Upper lobe of right lung (tissue), 1 donor: ENCODE data around the gene HIVEP3. TPM values are rescaled to one million over a fixed set of nuclear protein-coding genes. Genes with fewer than 3 reads are reported as not detected.
A peak's percentile ranks its signal among the peaks of the same experiment; 100 is the strongest.

Experiments used
- ATAC-seq: fragments of 200-7000 bp; cut with Tn5 transposase; one replicate; pipeline ENCODE4 v1.9.1; 2020; ENCODE audit warnings: mild to moderate bottlenecking, moderate library complexity
- DNase-seq: peaks from one replicate; pipeline ENCODE4 v3.0.0-alpha.2; 2020
- H3K27ac ChIP-seq: fragments of 200-600 bp; one replicate; pipeline ENCODE4 v1.8.0; 2022
- H3K27me3 ChIP-seq: fragments of 200-600 bp; one replicate; pipeline ENCODE4 v1.8.0; 2022; ENCODE audit warnings: mild to moderate bottlenecking
- H3K36me3 ChIP-seq: fragments of 200-600 bp; one replicate; pipeline ENCODE4 v1.8.0; 2022
- H3K4me1 ChIP-seq: fragments of 200-600 bp; one replicate; pipeline ENCODE4 v1.8.0; 2022
- H3K4me3 ChIP-seq: fragments of 200-600 bp; one replicate; pipeline ENCODE4 v1.8.0; 2022; ENCODE audit warnings: mild to moderate bottlenecking
- H3K9me3 ChIP-seq: fragments of 200-600 bp; one replicate; pipeline ENCODE4 v1.8.0; 2022
- CTCF ChIP-seq: fragments of 200-600 bp; IDR thresholded peaks from one replicate; pipeline ENCODE4 v1.8.0; 2022; ENCODE audit warnings: antibody characterized with exemption
- intact Hi-C: fragments of 100-400 bp; cut with DNase I; formaldehyde crosslinking; loops from one replicate; pipeline ENCODE4 v1.11.0; 2022
- total RNA-seq: library from RNA; stranded (reverse); fragmentation: NEBNext Ultra II Directional; extraction: Animal tissue kit (Norgen Biotek cat#: 25700); gene quantifications from one replicate; pipeline ENCODE4 v1.2.1, GENCODE V29; 2021
- donor health status: DM: no; HTN: yes; CAD: no; lungs with severe emphysema.

The HIVEP3 gene
- total RNA-seq, 1 donor from 2014 or later = 16.6 TPM

DNA sequence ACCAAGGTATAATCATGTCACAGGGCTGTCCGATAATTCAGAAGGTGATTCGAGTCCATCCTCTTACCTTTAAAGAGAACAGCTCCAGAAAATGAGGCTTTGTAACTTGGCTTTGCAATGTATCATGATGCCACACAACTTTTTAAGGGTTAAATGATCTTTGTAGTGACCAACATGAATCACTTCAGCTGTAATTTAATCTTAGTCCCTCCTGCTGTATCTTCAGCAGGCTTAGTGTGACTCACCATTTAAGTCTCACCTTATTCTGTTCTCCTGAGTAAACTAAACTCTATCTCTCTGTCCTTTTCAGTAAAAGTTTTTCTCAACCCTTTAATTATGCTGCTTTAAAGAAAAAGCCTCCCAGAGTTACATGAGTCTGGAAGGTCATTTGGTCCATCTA lies 1.9 kb upstream of the HIVEP3 start:
- no peak overlapping the region for H3K4me3 ChIP-seq
- intact Hi-C loops = no loop called here
- no peak for TF ChIP-seq CTCF
- no peak for ATAC-seq
- no peaks in the 10 kb centered on the region for H3K36me3 ChIP-seq
- DNase-seq = no peak
- H3K27me3 ChIP-seq = no peaks in the 10 kb centered on the region
- no peaks in the 10 kb centered on the region for H3K9me3 ChIP-seq
- H3K27ac ChIP-seq = no peak overlapping the region
- H3K4me1 ChIP-seq = peaks cover 30% of the 10 kb centered on the region

DNA sequence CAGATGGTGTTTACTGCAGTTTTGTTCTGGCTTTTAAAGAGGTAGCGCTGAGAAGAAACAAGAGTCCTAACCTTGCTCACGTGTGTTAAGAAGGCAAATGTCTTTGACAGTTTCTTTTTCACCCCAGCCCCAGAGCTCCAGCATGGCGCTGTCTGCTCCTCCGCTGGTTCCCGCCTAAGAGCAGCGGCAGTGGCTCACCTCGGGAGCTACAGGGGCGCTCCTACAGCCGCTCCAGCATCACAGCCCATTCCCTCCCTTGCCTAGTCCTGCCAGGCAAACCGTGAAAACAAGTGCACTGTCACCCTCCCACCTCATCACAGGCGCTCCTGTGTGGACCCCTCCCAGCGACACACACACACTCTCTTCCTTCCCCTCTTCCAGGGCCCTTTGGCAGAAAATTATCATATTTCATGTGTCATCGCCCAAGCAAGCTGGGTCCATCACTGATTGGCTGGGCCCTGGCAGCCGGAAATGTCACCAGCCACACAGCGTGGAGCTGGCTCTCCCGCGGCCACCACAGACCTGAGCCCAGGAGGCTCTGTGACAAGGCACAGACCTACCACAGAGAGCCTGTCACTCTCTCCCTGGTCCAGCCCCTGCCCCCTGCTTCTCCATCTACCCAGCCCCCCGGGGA lies 1.2 kb upstream of the HIVEP3 start:
- no peak for TF ChIP-seq CTCF
- ATAC-seq (peak; percentile 68), DNase-seq (no peak)
- H3K27ac ChIP-seq = no peak overlapping the region
- H3K4me3 ChIP-seq = peak overlapping the region; percentile 28
- no peaks in the 10 kb centered on the region for H3K9me3 ChIP-seq
- H3K36me3 ChIP-seq = no peaks in the 10 kb centered on the region
- peaks cover 33% of the 10 kb centered on the region for H3K4me1 ChIP-seq
- H3K27me3 ChIP-seq = no peaks in the 10 kb centered on the region
- intact Hi-C loops = no loop called here

DNA sequence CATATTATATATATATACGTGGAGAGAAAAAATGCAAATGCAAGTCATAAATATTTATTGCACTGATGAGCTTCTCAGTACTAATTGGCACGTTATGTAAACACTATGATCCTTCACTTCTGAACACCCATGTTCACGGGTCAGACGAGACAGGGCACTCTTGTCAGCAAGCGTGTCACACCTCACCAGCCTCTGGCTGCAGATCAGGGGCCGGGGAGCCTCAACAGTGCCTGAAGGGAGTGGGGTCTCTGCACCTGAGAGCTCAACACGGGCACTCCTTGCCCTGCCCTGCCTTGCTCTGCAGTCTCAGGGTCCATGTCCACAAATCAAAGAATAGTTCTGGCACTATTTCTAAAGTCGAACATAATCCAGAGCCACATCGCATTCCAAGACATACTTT lies 409 bp upstream of the HIVEP3 start:
- intact Hi-C loops = no loop called here
- DNase-seq (no peak), ATAC-seq (no peak)
- peak overlapping the region; percentile 60 for H3K4me3 ChIP-seq
- H3K9me3 ChIP-seq = no peaks in the 10 kb centered on the region
- no peak for TF ChIP-seq CTCF
- no peaks in the 10 kb centered on the region for H3K27me3 ChIP-seq
- no peaks in the 10 kb centered on the region for H3K36me3 ChIP-seq
- H3K27ac ChIP-seq = no peak overlapping the region
- peaks cover 33% of the 10 kb centered on the region for H3K4me1 ChIP-seq

DNA sequence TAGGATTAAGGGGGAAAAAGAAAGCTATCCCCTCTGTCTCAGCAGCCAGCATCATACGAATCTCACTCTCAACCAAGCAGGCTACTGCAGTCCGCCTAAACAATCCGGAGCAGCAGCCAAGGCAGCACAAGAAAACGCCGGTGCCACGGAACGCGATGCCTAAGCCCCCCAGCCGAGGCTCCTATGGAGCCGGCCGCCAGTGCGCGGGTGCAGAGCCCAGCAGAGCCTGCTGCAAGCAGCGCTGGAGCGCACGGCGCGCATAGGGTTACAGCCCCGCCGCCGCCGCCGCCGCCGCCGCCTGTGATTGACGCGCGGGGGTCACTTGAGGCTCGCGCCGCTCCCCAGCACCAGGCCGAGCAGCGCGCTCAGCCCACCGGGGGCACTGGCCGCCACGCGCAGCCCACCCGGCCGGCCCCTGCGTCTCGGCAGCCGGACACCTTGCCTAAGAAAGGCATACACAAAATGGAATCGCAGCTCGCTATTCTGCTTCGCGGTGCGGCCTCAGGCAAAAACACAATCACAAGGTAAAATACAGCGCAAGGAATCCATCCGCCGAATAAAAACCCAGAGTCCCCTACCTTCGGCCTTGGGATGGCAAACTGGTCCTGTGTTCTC lies 780 bp downstream of the HIVEP3 start:
- Histone ChIP-seq H3K9me3 (no peaks in the 10 kb centered on the region), H3K4me1 (peaks cover 38% of the 10 kb centered on the region), H3K27me3 (no peaks in the 10 kb centered on the region), H3K4me3 (peak overlapping the region; percentile 60), H3K27ac (peak overlapping the region; percentile 38), H3K36me3 (no peaks in the 10 kb centered on the region)
- ATAC-seq (peak; percentile 78), DNase-seq (peak; percentile 76)
- intact Hi-C loops = no loop called here
- TF ChIP-seq CTCF = no peak

DNA sequence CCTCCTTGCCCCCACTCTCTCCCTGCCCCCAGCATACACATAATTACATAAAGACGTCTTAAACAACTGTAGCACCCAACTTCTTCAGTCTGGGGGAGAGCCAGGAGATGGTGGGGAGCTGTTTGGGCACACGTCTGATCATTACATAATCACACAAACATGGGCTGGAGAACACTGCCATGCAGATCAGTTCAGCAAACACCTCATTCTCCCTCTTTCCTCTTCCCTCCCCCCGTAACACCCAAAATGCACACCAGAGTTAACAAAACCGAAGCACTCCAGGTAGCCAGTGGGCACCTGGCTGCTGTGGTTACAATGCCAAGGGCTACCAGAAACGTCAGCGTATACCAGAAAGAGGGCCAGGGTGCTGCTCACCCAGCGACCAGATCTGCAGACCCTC lies 1.6 kb downstream of the HIVEP3 start:
- DNase-seq (no peak), ATAC-seq (no peak)
- peak overlapping the region; percentile 38 for H3K27ac ChIP-seq
- H3K4me1 ChIP-seq = peaks cover 39% of the 10 kb centered on the region
- intact Hi-C loops = no loop called here
- no peaks in the 10 kb centered on the region for H3K9me3 ChIP-seq
- peak overlapping the region; percentile 60 for H3K4me3 ChIP-seq
- no peaks in the 10 kb centered on the region for H3K36me3 ChIP-seq
- no peaks in the 10 kb centered on the region for H3K27me3 ChIP-seq
- TF ChIP-seq CTCF = no peak
